Measurements from ENCODE around the gene TMC3.
"Not testable (repeated sequence)": the region's sequence is repeated elsewhere in the genome, so short reads cannot be mapped to it uniquely, and the experiment has no call there.

The TMC3 gene

GRCh38 chr15:81384891-81385720 lies 11.1 kb upstream of the TMC3 start:
- no peak for DNase-seq (ENCODE audit: low read depth)

- no peak for DNase-seq (ENCODE audit: low read depth)
Measured at GRCh38 chr15:81381720-81382119, 7.7 kb upstream of the TMC3 start.

- no peak for DNase-seq (ENCODE audit: low read depth)
Measured at GRCh38 chr15:81380668-81381067, 6.7 kb upstream of the TMC3 start.

DNA sequence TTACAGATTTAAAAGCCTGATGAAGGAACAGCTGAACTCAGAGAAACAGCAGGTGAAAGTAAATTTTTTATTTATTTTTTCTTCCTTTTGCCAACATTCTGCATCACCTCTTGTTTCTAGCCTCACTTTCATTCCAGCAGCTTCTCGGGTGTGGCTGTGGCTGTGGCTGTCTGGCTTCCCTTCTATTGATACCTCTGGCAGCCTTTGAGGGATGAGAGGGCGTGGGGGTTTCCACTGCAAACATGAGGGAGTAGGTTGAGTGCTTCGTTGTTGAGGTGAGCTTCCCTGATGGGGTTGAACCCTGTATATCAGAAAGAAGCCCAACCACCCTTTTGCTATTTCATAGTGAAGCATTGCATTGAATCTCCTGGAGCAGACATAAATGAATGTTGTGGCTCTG lies 6.2 kb upstream of the TMC3 start:
- no peak for DNase-seq (ENCODE audit: low read depth)

DNA sequence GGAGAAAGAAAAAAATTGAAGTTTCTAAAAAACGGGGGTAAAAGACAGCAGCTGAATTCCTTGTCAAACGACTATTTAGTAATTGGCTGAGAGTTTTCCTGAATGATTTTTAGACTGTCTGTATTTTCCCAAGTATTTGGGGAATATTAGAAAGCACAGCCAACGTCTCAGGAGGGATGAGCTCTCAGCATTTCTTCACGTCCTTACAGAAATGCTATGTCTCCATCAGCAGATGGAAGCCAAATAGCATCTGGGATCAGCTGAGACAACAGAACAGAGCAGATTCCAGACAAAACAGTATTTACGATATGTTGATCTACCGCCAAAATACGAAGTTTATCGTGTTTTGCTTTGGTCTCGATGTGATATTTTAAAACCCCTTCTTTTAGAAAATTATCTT lies 5.3 kb upstream of the TMC3 start:
- DNase-seq (ENCODE audit: low read depth), result no peak

DNA sequence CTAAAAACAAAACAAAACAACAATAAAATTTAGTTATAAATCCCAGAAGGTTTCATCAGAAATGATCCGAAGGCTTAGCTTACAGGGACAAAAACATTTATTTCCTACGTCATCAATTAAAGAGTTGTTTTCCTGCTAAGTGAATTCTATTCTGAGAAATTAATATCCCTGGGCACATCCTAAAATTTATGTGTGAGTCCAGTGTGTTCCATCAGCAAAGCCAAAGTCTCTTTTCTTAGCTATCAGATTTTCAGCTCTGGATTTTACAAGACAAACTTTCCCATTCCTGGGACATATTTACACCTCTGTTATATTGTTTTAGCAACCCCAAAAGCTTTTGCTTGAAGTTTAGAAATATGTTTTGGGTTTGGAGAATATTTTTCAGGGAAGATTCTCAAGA lies 4.4 kb upstream of the TMC3 start:
- DNase-seq (ENCODE audit: low read depth), result no peak

DNA sequence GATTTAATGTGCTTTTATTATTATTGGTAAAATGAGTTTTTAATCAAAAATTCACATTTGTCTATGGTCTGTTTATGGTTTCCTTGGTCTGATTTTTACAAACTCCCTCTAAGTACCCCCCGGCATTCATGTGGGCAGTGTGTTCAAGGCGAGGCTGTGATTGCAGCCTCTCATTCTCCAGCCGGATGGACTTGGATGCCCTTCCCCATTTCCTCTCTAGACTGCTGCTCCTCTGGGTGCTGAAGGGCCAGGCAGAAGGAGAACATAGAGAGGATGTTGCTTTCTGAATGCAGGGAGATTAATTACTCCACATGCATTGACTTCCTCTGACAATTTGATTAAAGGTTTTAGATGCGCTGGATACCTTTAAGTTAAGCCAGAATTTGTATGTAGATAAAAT lies 3.9 kb upstream of the TMC3 start:
- no peak for DNase-seq (ENCODE audit: low read depth)

DNA sequence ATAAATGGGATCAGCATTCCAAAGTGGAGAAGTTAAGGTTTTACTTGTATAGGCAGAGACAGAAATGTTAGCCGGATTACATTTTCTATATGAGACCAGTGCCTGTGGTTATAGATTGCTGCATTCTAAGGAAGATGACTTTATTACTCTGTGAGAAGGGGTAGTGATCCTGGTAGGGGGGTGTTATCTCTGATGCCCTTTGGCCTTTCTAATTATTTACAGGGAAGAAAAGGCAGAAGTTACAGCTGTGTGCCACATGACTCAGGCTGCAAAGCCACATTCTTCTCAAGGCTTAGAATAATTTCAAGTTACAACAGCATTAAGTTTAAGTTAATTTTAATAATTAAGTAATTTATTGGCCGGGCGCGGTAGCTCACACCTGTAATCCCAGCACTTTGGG lies 2.2 kb upstream of the TMC3 start:
- DNase-seq (ENCODE audit: low read depth), result no peak

- DNase-seq (ENCODE audit: low read depth), result no peak
Measured at GRCh38 chr15:81375461-81375860, 1.4 kb upstream of the TMC3 start.

DNA sequence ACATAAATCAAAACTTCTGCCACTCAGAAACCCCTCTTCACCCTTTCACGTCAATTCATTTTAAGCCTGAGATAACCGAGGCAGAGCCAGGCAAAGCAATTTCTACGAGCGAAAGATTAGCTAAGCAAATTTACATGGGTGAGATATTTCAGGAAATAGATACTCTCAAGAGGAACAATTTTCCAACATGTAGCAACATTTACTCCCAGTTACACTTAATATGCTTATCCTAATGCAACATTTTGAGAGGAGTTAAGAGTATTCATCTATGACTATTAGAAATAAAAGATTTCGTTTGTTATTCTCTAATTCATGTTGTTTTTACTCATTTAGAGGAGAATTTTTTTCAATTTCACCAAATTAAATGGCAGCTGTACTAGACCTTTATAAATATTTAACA lies 837 bp downstream of the TMC3 start:
- no peak for DNase-seq (ENCODE audit: low read depth)

GRCh38 chr15:81372575-81372974 lies 1.4 kb downstream of the TMC3 start:
- no peak for DNase-seq (ENCODE audit: low read depth)

DNA sequence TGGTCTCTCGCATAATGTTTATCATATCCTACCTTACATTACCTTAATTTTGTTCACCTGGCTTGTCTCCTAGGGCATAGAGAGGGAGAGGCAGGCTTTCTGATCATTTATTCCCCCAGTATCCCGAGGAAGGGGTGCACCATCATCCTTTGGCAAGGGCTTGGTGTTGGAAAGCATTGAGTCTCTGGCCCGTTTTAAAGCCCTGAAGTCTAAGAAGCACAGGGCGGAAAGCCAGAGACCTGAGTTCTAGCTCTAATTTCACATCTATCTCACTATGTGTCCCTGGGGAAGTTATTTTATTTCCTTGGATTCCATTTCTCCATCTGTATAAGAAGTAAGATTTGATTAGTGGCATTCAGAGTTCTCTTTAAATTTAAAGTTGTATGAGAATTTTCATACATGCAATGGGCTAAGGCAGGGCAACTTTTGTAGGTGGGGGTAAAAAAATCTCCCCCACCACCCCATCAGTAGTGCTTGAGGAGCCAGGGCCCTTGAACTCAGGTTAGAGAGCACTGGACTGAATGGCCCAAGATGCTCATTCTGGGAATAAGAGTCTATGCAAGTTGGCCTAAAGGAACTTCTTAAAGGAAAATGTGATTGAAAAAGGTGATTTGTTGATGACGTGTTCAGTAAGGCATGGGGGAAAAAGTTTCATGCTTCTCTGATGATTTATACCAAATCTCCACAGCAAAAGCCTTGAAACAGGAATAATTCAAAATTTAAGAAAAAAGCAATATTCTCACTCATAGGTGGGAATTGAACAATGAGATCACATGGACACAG lies 10.1 kb downstream of the TMC3 start:
- DNase-seq (ENCODE audit: low read depth), result no peak

DNA sequence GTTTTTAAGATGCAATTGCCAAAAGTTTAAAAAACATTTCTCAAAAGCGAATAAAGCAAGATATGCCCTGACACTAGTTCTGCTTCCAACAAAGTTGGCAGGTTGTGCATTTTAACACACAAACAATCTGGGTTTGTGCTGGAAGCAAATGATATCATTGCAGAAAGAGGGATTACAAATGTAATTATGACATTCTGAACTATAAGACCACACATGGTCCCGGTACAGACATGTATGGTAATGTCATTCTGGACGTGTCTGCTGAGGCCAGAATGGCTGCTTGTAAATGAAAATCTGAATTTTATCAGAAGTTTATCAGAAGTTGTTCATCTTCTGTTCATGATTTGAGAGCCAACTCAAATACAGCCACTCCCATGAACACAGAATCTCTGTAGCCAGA lies 10.7 kb downstream of the TMC3 start:
- no peak for DNase-seq (ENCODE audit: low read depth)

DNA sequence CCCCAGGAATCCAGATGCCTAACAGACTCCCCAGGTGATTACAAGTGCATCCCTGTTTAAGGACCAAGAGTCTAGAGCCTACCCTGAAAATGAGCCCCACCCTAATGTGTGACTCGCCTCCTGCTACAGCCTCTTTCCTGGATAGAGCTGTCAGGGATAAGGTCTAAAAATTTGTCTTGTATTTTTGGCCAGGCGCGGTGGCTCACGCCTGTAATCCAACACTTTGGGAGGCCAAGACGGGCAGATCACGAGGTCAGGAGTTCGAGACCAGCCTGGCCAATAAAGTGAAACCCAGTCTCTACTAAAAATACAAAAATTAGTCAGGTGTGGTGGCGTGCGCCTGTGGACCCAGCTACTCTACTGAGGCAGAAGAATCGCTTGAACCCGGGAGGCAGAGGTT lies 11.2 kb downstream of the TMC3 start:
- no peak for DNase-seq (ENCODE audit: low read depth)

- DNase-seq (ENCODE audit: low read depth), result no peak
Measured at GRCh38 chr15:81361891-81362290, 12.1 kb downstream of the TMC3 start.

GRCh38 chr15:81360491-81360890 lies 13.5 kb downstream of the TMC3 start:
- DNase-seq (ENCODE audit: low read depth), result no peak

- no peak for DNase-seq (ENCODE audit: low read depth)
Measured at GRCh38 chr15:81358248-81358647, 15.8 kb downstream of the TMC3 start.

DNA sequence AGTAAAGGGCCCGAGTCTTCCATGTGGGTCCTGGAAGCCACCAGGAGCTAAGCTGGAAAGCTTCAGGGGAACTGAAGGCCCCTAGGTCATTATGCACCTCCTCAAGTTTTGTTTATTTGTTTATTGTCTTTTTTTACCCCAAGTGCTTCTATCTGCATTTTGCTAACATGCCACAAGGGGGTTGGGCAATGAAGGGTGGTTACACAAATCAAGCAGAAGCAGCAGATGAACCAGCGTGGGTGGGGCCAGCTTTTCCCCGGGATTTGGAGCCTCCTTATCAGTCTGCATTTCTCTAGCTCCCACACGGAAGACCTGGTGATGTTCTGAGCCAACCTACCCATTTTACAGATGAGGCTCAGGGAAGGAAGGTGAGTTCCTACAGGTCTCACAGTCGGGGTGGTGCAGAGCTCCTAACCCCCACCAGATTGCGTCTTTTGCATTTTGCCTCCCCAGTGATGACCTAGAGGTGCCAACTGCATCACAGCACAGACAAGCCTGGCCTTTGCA lies 16.8 kb downstream of the TMC3 start:
- no peak for DNase-seq (ENCODE audit: low read depth)

DNA sequence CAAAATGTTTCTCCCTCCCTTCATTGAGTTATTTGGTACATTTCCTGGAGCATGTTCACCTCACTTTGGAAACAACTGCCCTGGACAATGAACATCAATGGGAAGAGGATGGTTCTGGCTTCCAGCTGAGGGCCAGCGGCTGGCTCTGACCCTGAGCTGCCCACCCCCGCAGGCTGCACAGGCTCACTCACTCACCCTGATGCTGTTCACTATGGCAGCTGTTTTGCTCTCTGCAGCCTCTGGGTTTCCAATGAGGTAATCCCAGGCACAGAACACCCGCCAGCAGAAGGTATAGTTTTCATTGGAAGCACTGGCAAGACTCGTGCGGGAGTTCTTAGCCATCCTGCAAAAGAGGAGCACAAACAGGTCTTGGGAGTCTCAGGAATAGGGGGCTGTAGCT lies 17.8 kb downstream of the TMC3 start:
- DNase-seq (ENCODE audit: low read depth), result no peak

- no peak for DNase-seq (ENCODE audit: low read depth)
Measured at GRCh38 chr15:81351651-81352050, 22.4 kb downstream of the TMC3 start.

- no peak for DNase-seq (ENCODE audit: low read depth)
Measured at GRCh38 chr15:81349271-81349670, 24.7 kb downstream of the TMC3 start.

- DNase-seq (ENCODE audit: low read depth), result not testable (repeated sequence)
Measured at GRCh38 chr15:81348691-81349090, 25.3 kb downstream of the TMC3 start.

GRCh38 chr15:81347910-81348309 lies 26.1 kb downstream of the TMC3 start:
- no peak for DNase-seq (ENCODE audit: low read depth)

Data from iris pigment epithelial cell (primary cell).